HepG2 (cell line): ENCODE data around the gene ANKRD1. TPM values are rescaled to one million over a fixed set of nuclear protein-coding genes. Genes with fewer than 3 reads are reported as not detected.
A peak's percentile ranks its signal among the peaks of the same experiment; 100 is the strongest.

Experiments
- ATAC-seq: fragments of 200-7000 bp; cut with Tn5 transposase; 3 replicates; pipeline ENCODE4 v1.9.1; 2020; ENCODE audit warnings: mild to moderate bottlenecking, moderate library complexity
- Bru-seq: library from RNA; stranded (reverse); fragments of 400-500 nt; gene quantifications from one replicate; lab custom pipeline; 2021; lab: Mats Ljungman, UMichigan
- BruChase-seq, 2 experiments: library from RNA; stranded (reverse); fragments of 400-500 nt; gene quantifications; one replicate each; lab custom pipeline; 2021; lab: Mats Ljungman, UMichigan
- BruUV-seq: library from RNA; stranded (reverse); fragments of 400-500 nt; replicated peaks from 2 replicates; lab custom pipeline; 2021; lab: Mats Ljungman, UMichigan
- CTCF ChIA-PET: fragments of 300-600 bp; formaldehyde crosslinking; extraction: SDS; loops from one replicate; lab custom pipeline; 2021; ENCODE audit warnings: low total read pairs, inconsistent platforms, low intra/inter-chr PET ratio; lab: Yijun Ruan, JAX
- POLR2A ChIA-PET: fragments of 350-600 bp; sonication (Branson Sonifier 250); formaldehyde crosslinking; loops from one replicate; lab custom pipeline; 2020; ENCODE audit warnings: antibody characterized with exemption, inconsistent platforms; lab: Yijun Ruan, JAX
- DNase-seq: peaks from one replicate; pipeline ENCODE4 v3.0.0-alpha.2; 2015; ENCODE audit warnings: low spot score
- FAIRE-seq: peaks from 3 replicates; lab custom pipeline; 2011; peaks lifted over from hg19 to GRCh38; lab: Jason Lieb, UNC
- H2AFZ ChIP-seq: one replicate; pipeline ENCODE4 v1.6.1; 2011; ENCODE audit warnings: low read length, inconsistent platforms
- H3K27ac ChIP-seq: fragments of 300-600 bp; 3 replicates; pipeline ENCODE4 v1.8.0; 2011; ENCODE audit warnings: mixed run types, mild to moderate bottlenecking, mixed read lengths, low read length, inconsistent platforms; ENCODE audit not compliant: insufficient read depth; ENCODE audit errors: extremely low read length
- H3K27me3 ChIP-seq, 2 experiments: fragments of 200-600 bp in 1 of 2; 2 replicates in 1 of 2; 3 replicates in 1 of 2; pipeline versions ENCODE4 v1.6.0 to v1.8.0; 2011; ENCODE audit warnings: low read length in 2 of 2, mild to moderate bottlenecking in 2 of 2, moderate library complexity in 2 of 2, inconsistent platforms in 1 of 2; ENCODE audit not compliant: insufficient read depth in 2 of 2, control insufficient read depth in 1 of 2
- H3K36me3 ChIP-seq, 2 experiments: fragments of 200-600 bp in 1 of 2; replicated peaks in 1 of 2; 2 replicates in 1 of 2; 3 replicates in 1 of 2; pipeline versions ENCODE4 v1.5.1 to v1.8.0; 2011; ENCODE audit warnings: low read length in 2 of 2, inconsistent platforms in 1 of 2; ENCODE audit not compliant: insufficient read depth in 2 of 2, control insufficient read depth in 1 of 2
- H3K4me1 ChIP-seq: 2 replicates; pipeline ENCODE4 v1.5.1; 2012; ENCODE audit warnings: low read length, inconsistent platforms; ENCODE audit not compliant: insufficient read depth
- H3K4me2 ChIP-seq: 2 replicates; pipeline ENCODE4 v1.6.0; 2011; ENCODE audit warnings: low read depth, low read length, inconsistent platforms
- H3K4me3 ChIP-seq, 3 experiments: fragments of 200-600 bp in 1 of 3; sonication (generic), shearing (Covaris generic) in 1 of 3; replicated peaks in 1 of 3; 2 replicates each; pipeline ENCODE4 v1.5.1; 2011 to 2016; ENCODE audit warnings: low read length in 3 of 3, inconsistent platforms in 2 of 3, low read depth in 2 of 3, mild to moderate bottlenecking in 2 of 3, control low read depth in 1 of 3, mixed read lengths in 1 of 3; ENCODE audit not compliant: insufficient read depth in 1 of 3
- H3K79me2 ChIP-seq: one replicate; pipeline ENCODE4 v1.6.1; 2011; ENCODE audit warnings: low read length, inconsistent platforms; ENCODE audit not compliant: insufficient read depth
- H3K9ac ChIP-seq: 2 replicates; pipeline ENCODE4 v1.6.0; 2011; ENCODE audit warnings: mild to moderate bottlenecking, low read depth, low read length, inconsistent platforms; ENCODE audit not compliant: insufficient read depth
- H3K9me3 ChIP-seq: 2 replicates; pipeline ENCODE4 v1.5.1; 2012; ENCODE audit warnings: mild to moderate bottlenecking, low read length
- H4K20me1 ChIP-seq: 2 replicates; pipeline ENCODE4 v1.6.0; 2011; ENCODE audit warnings: inconsistent platforms, mild to moderate bottlenecking, low read length, moderate library complexity; ENCODE audit not compliant: insufficient read depth
- ATF4 ChIP-seq, 2 experiments: fragments of 450-650 bp in 1 of 2; sonication (generic) in 1 of 2; formaldehyde crosslinking; IDR thresholded peaks; 2 replicates each; pipeline versions ENCODE4 v1.5.0 to v1.8.0; 2020 to 2022; ENCODE audit warnings: mild to moderate bottlenecking in 1 of 2, missing genetic modification reagents in 1 of 2
- BCL6 ChIP-seq: IDR thresholded peaks from 2 replicates; pipeline ENCODE4 v1.6.1; 2016; ENCODE audit warnings: missing genetic modification reagents, missing compliant biosample characterization
- DNMT3B ChIP-seq: conservative IDR thresholded peaks from 2 replicates; pipeline ENCODE4 v1.6.1; 2016; ENCODE audit warnings: missing biosample characterization, control low read depth
- GATA4 ChIP-seq: sonication (generic); IDR thresholded peaks from 2 replicates; pipeline ENCODE4 v1.6.1; 2016; ENCODE audit warnings: antibody characterized with exemption, low read depth, borderline replicate concordance
- KLF15 ChIP-seq: sonication (generic); formaldehyde crosslinking; IDR thresholded peaks from 2 replicates; pipeline ENCODE4 v1.8.1; 2023; ENCODE audit warnings: borderline replicate concordance, mild to moderate bottlenecking, inconsistent platforms, missing genetic modification reagents, mixed read lengths
- MAFK ChIP-seq, 2 experiments: IDR thresholded peaks in 1 of 2; conservative IDR thresholded peaks in 1 of 2; 2 replicates each; pipeline ENCODE4 v1.6.1; 2011; ENCODE audit warnings: improper control_type of control experiment in 2 of 2, low read length in 2 of 2
- POLR2G ChIP-seq: fragments of 200-400 bp; formaldehyde crosslinking; IDR thresholded peaks from 2 replicates; pipeline ENCODE4 v1.6.1; 2018; ENCODE audit warnings: mild to moderate bottlenecking, low read depth, low read length, moderate library complexity
- RARG ChIP-seq: sonication (generic); formaldehyde crosslinking; IDR thresholded peaks from 2 replicates; pipeline ENCODE4 v1.4.0; 2020; ENCODE audit warnings: low read depth, mild to moderate bottlenecking, missing genetic modification reagents
- REPIN1 ChIP-seq: sonication (generic); formaldehyde crosslinking; IDR thresholded peaks from 2 replicates; pipeline ENCODE4 v1.8.0; 2022; ENCODE audit warnings: missing genetic modification reagents, low read depth, mild to moderate bottlenecking, borderline replicate concordance
- SIN3B ChIP-seq: fragments of 150-350 bp; IDR thresholded peaks from 2 replicates; pipeline ENCODE4 v1.6.1; 2014; ENCODE audit warnings: low read length
- SRY ChIP-seq: sonication (generic); formaldehyde crosslinking; IDR thresholded peaks from 2 replicates; pipeline ENCODE4 v1.8.0; 2022; ENCODE audit warnings: mild to moderate bottlenecking, missing genetic modification reagents
- TEAD3 ChIP-seq: optimal IDR thresholded peaks from 2 replicates; pipeline ENCODE3; 2016; ENCODE audit warnings: borderline replicate concordance
- ZBTB20 ChIP-seq: sonication (generic); formaldehyde crosslinking; IDR thresholded peaks from 2 replicates; pipeline ENCODE4 v1.8.1; 2023; ENCODE audit warnings: missing genetic modification reagents, low read depth, mild to moderate bottlenecking, borderline replicate concordance
- ZNF282 ChIP-seq: fragments of 450-650 bp; IDR thresholded peaks from 2 replicates; pipeline ENCODE4 v1.6.1; 2018; ENCODE audit not compliant: partially characterized antibody
- ZNF564 ChIP-seq: sonication (generic); formaldehyde crosslinking; IDR thresholded peaks from 2 replicates; pipeline ENCODE4 v1.8.1; 2023; ENCODE audit warnings: mild to moderate bottlenecking, missing genetic modification reagents
- ZNF670 ChIP-seq: sonication (generic); formaldehyde crosslinking; IDR thresholded peaks from 2 replicates; pipeline ENCODE4 v1.8.0; 2022; ENCODE audit warnings: mild to moderate bottlenecking, missing genetic modification reagents, borderline replicate concordance
- ZNF746 ChIP-seq: sonication (generic); formaldehyde crosslinking; IDR thresholded peaks from 2 replicates; pipeline ENCODE4 v1.8.0; 2022; ENCODE audit warnings: mild to moderate bottlenecking, missing genetic modification reagents
- ZNF768 ChIP-seq: sonication (generic); formaldehyde crosslinking; IDR thresholded peaks from 2 replicates; pipeline ENCODE4 v1.4.0; 2020; ENCODE audit warnings: missing genetic modification reagents
- WGBS: methylation state at CpG from one replicate; pipeline ENCODE4 v1.1.6; 2017; ENCODE audit warnings: low lambda C conversion rate; 5-methylcytosine and 5-hydroxymethylcytosine counted together
- in situ Hi-C: cut with HindIII; loops from 2 replicates; pipeline ENCODE4 v1.10.0; 2017; ENCODE audit warnings: low pct_unique_long_range_greater_than_20kb; ENCODE audit not compliant: extremely low pct_ligation_motif_present
- intact Hi-C: fragments of 100-400 bp; cut with micrococcal nuclease; formaldehyde crosslinking; loops from one replicate; pipeline ENCODE4 v1.10.0; 2022; ENCODE audit not compliant: unreplicated experiment
- long read RNA-seq, 2 experiments: library from RNA in 1 of 2; library from polyadenylated mRNA in 1 of 2; stranded (forward) in 1 of 2; unstranded in 1 of 2; transcript quantifications; one replicate each; pipeline ENCODE4 v2.0.0, GENCODE V29; 2019 to 2022
- polyA minus RNA-seq, 3 experiments: library from RNA; depleted of rRNA, polyadenylated mRNA; stranded (reverse); fragments of >200 nt; gene quantifications; 2 replicates each; pipeline ENCODE4 v1.2.3, GENCODE V29; 2011; ENCODE audit warnings: low replicate concordance in 1 of 3
- polyA plus RNA-seq, 8 experiments: library from polyadenylated mRNA; depleted of rRNA in 3 of 8; stranded (reverse) in 7 of 8; unstranded in 1 of 8; fragments of >200 nt; fragmentation: Illumina TruSeq in 4 of 8; extraction: Trizol in 4 of 8; gene quantifications; 2 replicates each; pipeline versions ENCODE4 v1.2.1 to v1.2.3, GENCODE V29; 2011 to 2016; ENCODE audit warnings: low read depth in 4 of 8, missing spikeins in 1 of 8, mixed read lengths in 1 of 8; ENCODE audit not compliant: insufficient read depth in 1 of 8
- total RNA-seq, 5 experiments: library from RNA; depleted of rRNA; stranded (reverse); fragments of >200 nt; fragmentation: Illumina TruSeq; extraction: Trizol; gene quantifications; 2 replicates each; pipeline ENCODE4 v1.2.3, GENCODE V29; 2016; ENCODE audit warnings: low read depth in 1 of 5

Gene ANKRD1
- total RNA-seq (2016; rRNA removed; fragmentation: Illumina TruSeq; extraction: Trizol) (19.4 and 26.4 TPM in 2 replicates), polyA plus RNA-seq (2011; rRNA removed) (30.2 and 41.8 TPM in 2 replicates), polyA minus RNA-seq (2011; rRNA and poly(A)+ RNA removed; ENCODE audit: low replicate concordance) (0.09 and 24.0 TPM in 2 replicates), Bru-seq, nascent RNA (percentile 97 among the genes with signal in this experiment), BruChase-seq, experiment 1, labeled RNA remaining after a 6-hour chase (percentile 95 among the genes with signal in this experiment), BruChase-seq, experiment 2, labeled RNA remaining after a 2-hour chase (percentile 96 among the genes with signal in this experiment)
- 6.3 and 6.9 TPM in 2 replicates for total RNA-seq (2016; cell fraction: cytosol; rRNA removed; fragmentation: Illumina TruSeq; extraction: Trizol; ENCODE audit: low read depth)
- total RNA-seq (2016; cell fraction: insoluble cytoplasmic fraction; rRNA removed; fragmentation: Illumina TruSeq; extraction: Trizol): 19.5 and 30.2 TPM in 2 replicates
- 11.3 and 14.1 TPM in 2 replicates for total RNA-seq (2016; cell fraction: membrane; rRNA removed; fragmentation: Illumina TruSeq; extraction: Trizol)
- 12.6 and 13.8 TPM in 2 replicates for total RNA-seq (2016; cell fraction: nucleus; rRNA removed; fragmentation: Illumina TruSeq; extraction: Trizol)
- polyA plus RNA-seq (2011; cell fraction: cytosol; rRNA removed): 30.2 and 31.0 TPM in 2 replicates
- 21.7 and 24.5 TPM in 2 replicates for polyA plus RNA-seq (2011; cell fraction: nucleus; rRNA removed)
- 10.9 and 13.5 TPM in 2 replicates for polyA plus RNA-seq (2012)
- 1.7 and 2.0 TPM in 2 replicates for polyA plus RNA-seq (2016; cell fraction: cytosol; fragmentation: Illumina TruSeq; extraction: Trizol; ENCODE audit: low read depth)
- 21.2 and 22.2 TPM in 2 replicates for polyA plus RNA-seq (2016; cell fraction: insoluble cytoplasmic fraction; fragmentation: Illumina TruSeq; extraction: Trizol; ENCODE audit: low read depth)
- polyA plus RNA-seq (2016; cell fraction: membrane; fragmentation: Illumina TruSeq; extraction: Trizol; ENCODE audit: low read depth): 3.4 TPM in 2 replicates
- polyA plus RNA-seq (2016; cell fraction: nucleus; fragmentation: Illumina TruSeq; extraction: Trizol; ENCODE audit: insufficient read depth, low read depth): 20.2 and 20.8 TPM in 2 replicates
- 29.2 and 42.8 TPM in 2 replicates for polyA minus RNA-seq (2011; cell fraction: cytosol; rRNA and poly(A)+ RNA removed)
- polyA minus RNA-seq (2011; cell fraction: nucleus; rRNA and poly(A)+ RNA removed): 23.3 and 24.9 TPM in 2 replicates
- long read RNA-seq, experiment 1, partial matches to known transcripts: 3 of 8 reads
- long read RNA-seq, experiment 1, other reads (novel, unspliced or antisense): 1 of 8 reads
- long read RNA-seq, experiment 2, partial matches to known transcripts: 0 of 10 reads
- long read RNA-seq, experiment 2, other reads (novel, unspliced or antisense): 9 of 10 reads

DNA sequence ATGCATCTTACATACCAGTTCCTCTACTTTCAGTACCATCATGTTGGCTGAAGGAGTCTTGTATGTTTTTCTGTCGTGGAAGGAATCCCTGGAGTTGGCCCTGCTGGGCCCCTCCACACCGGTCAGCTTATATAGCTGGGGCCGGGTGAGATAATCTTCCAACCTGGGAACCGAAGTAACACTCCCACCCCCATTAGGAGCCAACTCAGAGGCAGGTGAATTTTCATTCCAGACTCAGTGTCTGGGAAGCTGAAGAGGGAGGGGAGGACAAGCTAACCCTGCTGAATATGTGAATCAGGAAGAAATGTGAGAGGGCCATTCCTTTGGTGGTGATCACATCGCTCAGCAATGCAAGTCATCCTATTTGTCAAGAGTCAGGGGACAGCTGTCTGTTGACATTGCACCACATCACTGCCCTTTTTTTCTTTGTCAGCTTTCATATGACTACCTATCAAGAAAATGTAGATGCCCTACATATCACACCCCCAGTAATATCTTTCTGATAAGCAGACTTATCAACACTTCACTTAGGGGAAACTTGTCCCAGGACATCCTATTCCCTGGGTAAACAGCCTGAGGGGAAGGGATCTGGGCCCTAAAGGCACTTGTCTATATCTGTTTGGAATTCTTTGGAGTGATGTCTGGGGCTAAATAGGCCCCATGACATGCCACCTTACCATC, at the start of gene ANKRD1:
ANKRD1 (minus strand) TSS at position 102 of the 681 bp plus-strand sequence; CDS start at position 42, 60 bp downstream.
- in situ Hi-C loops (no loop called here), intact Hi-C loops (loop anchor here (1.0 to 5.0 kb wide), 3 partner anchors 10 to 301 kb away; partner anchors contain the start of gene PCGF5)
- peak within 1 kb of the TSS; percentile 70 for H3K4me2 ChIP-seq
- ATAC-seq (peak; percentile 99), FAIRE-seq (peak; percentile 98), DNase-seq (peak; percentile 99)
- no peaks in the 10 kb centered on the region for H3K9me3 ChIP-seq
- H3K9ac ChIP-seq: peak within 1 kb of the TSS; percentile 70
- no peaks in the 10 kb centered on the region for H4K20me1 ChIP-seq
- H3K27me3 ChIP-seq: no peaks in the 10 kb centered on the region
- WGBS: 0% methylated on average over 5 of the region's 5 CpGs
- peaks cover 0 to under 1% of the 10 kb centered on the region in 2 experiments; a peak in 3 of 5 replicates for H3K36me3 ChIP-seq
- peak within 1 kb of the TSS; percentile 49 to 69 (median 52) for H3K4me3 ChIP-seq
- POLR2A ChIA-PET: interaction anchor here (0.8 to 3.3 kb wide), 5 partner anchors 9 to 299 kb away, joined by 3 to 41 read pairs (median 4); partner anchors contain the start of gene PCGF5
- BruUV-seq: no TSS peak
- H3K4me1 ChIP-seq: peaks cover 50% of the 10 kb centered on the region
- H3K27ac ChIP-seq: peak within 1 kb of the TSS; percentile 70
- CTCF ChIA-PET: no interaction called here
- H2AFZ ChIP-seq: no peak within 1 kb of the TSS
- no peaks in the 10 kb centered on the region for H3K79me2 ChIP-seq
- TF ChIP-seq MAFK (conservative IDR thresholded peaks at IDR 0.05 in 1 of 2, IDR thresholded peaks at IDR 0.05 in 1 of 2; ENCODE audit: low read length in 2 of 2) (peak; percentile 68 to 74), ZNF746 (CRISPR knock-in tag) (no peak), ZNF768 (no peak), KLF15 (CRISPR knock-in tag) (no peak), ZNF670 (CRISPR knock-in tag) (0 out of 2 replicates have a peak, but pooled peaks have one; percentile 75), ZNF564 (CRISPR knock-in tag) (no peak), ZNF282 (no peak), GATA4 (peak; percentile 36; the same call in 1 of the 2 replicates), REPIN1 (CRISPR knock-in tag) (peak; percentile 44; the same call in 1 of the 2 replicates), SRY (CRISPR knock-in tag) (no peak), SIN3B (0 out of 2 replicates have a peak, but pooled peaks have one; percentile 45), POLR2G (no peak), TEAD3 (CRISPR knock-in tag) (peak; percentile 100), DNMT3B (CRISPR knock-in tag) (peak; percentile 88; the same call in 1 of the 2 replicates), BCL6 (CRISPR knock-in tag) (peak; percentile 69), ZBTB20 (CRISPR knock-in tag) (no peak), RARG (CRISPR knock-in tag) (no peak), ATF4 (CRISPR knock-in tag; IDR thresholded peaks at IDR 0.05) (peak in 1 of 2 experiments; percentile 76; a peak in 2 of 4 replicates)
